Measurements from ENCODE around the gene MYOD1. TPM values are rescaled to one million over a fixed set of nuclear protein-coding genes. Genes with fewer than 3 reads are reported as not detected.

The MYOD1 gene
- total and polyA plus RNA-seq, 9 of the 15 experiments (the other 6 are each of a cell fraction or from before 2014, with no cell fraction given) = not detected

- TF ChIP-seq RERE (CRISPR knock-in tag; IDR thresholded peaks at IDR 0.05; ENCODE audit: borderline replicate concordance) (no peak), ZNF407 (IDR thresholded peaks at IDR 0.05; ENCODE audit: low read depth) (no peak)
Observed at GRCh38 chr11:17714356-17714854, 5.0 kb upstream of the MYOD1 start (continued).
